ENCODE measurements around the gene GGNBP2. TPM values are rescaled to one million over a fixed set of nuclear protein-coding genes. Genes with fewer than 3 reads are reported as not detected.

Gene GGNBP2
- total RNA-seq, 1 donor from 2014 or later = 108 TPM

DNA sequence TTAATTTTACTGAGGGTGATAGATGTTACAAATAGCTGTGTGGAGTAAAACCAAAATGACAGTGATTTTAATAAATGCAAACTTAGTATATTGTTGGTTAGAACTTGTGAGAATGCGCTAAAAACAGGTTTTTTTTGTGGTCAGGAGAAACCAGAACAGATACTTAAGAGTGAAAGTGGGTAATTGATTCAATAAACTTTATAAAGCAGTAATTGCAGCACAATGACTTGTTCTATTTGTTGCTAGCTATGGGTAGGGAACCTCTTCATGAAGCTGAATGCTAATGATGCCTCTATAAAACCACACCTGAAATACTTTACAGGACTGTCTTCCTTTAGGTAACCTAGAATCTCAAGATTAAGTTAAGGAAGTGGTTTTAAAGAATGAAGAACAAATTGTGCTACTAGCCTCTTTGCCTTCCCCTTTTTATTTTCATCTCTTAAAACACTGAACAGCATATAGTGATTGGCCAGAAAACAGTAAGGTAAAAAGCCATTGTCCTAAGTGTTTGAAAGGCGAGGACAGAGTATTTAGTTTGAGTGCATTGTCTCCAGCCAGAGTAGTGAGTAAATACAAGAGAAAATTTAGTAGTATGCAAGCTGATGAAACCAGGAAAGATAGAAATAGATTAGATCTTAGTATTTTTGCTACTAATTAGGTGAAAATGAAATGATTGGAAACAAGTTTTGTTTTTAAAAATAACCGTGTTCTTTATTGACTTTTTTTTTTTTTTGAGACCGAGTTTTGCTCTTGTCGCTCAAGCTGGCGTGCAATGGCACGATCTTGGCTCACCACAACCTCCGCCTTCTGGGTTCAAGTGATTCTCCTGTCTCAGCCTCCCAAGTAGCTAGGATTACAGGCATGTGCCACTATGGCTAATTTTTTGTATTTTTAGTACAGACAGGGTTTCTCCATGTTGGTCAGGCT lies 6.0 kb downstream of the GGNBP2 start:
- intact Hi-C loops (cut with micrococcal nuclease) = no loop called here

DNA sequence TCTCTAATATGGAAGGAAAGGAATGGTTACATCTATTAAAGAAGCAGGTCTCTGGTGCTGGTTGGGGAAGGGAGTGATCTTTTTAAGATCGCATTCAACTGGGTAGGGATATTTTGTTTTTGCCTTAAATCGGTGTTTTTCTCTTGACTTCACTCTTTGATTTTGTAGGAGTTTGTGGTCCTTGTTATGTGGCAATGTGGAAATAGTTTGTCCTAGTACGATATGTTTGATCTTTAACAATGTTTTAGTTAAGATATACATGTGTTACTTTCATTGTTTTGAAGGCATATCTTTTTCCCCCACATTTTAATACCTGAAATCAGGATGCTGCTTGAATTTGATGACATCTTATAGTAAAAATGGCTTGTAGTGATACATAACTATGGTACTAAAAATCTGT lies 8.7 kb downstream of the GGNBP2 start:
- intact Hi-C loops (cut with micrococcal nuclease) = no loop called here

DNA sequence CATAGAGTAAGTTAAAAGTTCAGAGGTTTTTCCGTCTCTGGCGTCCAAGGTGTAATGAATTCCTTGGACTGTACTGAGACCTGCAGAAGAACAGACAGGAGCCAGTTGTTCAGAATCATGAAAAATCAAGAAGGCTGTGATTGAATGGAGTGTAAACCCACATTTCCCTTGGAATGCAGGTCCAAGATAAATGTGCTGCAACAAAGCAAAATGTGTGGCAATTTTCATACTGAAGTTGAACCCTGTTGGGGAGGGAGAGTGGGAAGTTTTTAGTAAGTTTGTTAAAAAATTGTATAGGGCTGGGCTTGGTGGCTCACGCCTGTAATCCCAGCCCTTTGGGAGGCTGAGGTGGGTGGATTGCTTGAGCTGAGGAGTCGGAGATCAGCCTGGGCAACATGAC lies 21.4 kb downstream of the GGNBP2 start:
- intact Hi-C loops (cut with micrococcal nuclease) = no loop called here

DNA sequence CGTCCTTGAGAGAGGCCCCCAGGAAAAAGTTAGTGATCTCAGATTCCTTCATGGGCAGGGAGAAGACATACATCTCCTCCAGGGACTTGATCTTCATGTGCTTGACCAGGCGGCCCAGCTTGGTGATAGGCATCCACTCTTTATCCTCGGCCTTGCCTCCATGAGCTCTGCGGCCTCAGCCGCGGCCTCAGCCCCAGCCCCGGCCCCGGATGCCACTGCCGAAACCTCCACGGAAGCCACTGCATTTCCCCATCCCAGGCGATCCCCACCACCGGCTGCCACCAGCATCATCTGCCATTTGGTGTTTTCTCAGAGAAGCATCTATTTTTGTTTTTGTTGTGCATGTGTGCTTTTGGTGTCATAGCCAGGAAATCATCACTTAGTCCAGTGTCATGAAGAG lies 30.3 kb downstream of the GGNBP2 start:
- intact Hi-C loops (cut with micrococcal nuclease) = no loop called here

- intact Hi-C loops (cut with micrococcal nuclease) = no loop called here
These were observed 32.1 kb downstream of the GGNBP2 start for GRCh38 chr17:36576793-36577192.

DNA sequence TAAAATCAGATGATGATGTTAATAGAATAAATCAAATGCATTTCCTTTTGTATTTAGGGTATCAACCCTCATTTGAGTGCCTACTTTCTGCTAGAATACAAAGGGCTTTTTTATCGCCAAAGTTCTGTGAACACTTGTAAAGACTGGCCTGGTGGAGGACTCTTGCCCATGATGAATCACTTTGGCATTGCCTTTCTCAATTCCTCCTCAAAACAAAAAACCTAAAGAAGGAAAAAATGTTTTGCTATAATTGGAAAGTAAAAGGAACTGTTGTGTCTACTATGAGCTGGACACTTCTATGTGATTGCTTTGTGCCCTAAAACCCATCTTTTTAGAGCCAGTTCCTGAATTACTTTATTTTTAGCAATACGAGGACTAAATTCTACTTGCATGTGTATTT lies 34.0 kb downstream of the GGNBP2 start:
- intact Hi-C loops (cut with micrococcal nuclease) = no loop called here

- intact Hi-C loops (cut with micrococcal nuclease) = no loop called here
These were observed 39.1 kb downstream of the GGNBP2 start for GRCh38 chr17:36583787-36584186.

DNA sequence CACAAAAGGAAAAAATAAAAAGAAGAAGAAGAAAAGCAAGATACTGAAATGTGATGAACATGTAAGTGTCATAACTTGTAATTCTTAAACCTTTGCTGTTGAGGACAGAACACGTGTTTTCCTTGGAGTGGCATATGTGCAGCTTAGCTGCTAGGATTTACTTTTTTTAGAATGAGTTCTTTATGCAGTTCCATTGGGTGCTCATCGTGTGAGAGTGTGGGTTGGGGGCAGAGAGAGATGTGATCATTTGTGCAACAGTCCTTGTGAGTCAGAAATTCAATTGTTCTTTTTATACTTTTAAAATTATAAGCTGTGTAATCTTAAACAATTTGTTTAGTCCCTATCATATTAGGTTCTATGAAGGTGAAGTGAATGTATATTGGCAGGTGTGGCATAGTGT lies 41.4 kb downstream of the GGNBP2 start:
- intact Hi-C loops (cut with micrococcal nuclease) = no loop called here

DNA sequence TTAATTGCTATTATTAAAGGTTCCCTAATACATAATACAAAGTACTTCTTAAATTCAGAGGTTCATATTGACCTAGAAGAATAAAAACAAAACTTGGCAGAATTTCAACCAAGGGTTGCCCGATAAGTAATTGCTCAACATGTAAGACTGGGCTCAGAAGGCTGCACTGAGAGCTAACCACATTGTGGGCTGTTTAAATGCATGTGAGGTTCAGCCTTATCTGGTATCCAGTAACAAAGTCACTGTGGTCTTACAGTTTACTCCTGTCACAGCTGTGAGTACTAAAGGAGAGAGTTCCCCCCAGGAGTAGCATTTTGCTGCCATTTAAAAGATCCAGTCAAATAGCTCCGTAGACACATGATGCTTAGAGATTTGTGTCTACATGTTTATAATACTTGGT lies 45.4 kb downstream of the GGNBP2 start:
- intact Hi-C loops (cut with micrococcal nuclease) = loop anchor here (2.0 kb wide), 2 partner anchors 45 to 55 kb away; partner anchors contain the start of genes GGNBP2, MYO19 and PIGW

- intact Hi-C loops (cut with micrococcal nuclease) = loop anchor here (1.0 to 2.0 kb wide), 3 partner anchors 10 to 57 kb away; partner anchors contain the start of genes GGNBP2, MRM1, MYO19 and PIGW
These were observed 47.0 kb downstream of the GGNBP2 start, which contains the start of gene DHRS11 for GRCh38 chr17:36591434-36592315. Gene DHRS11, plus strand, starts transcription at chr17:36591879. Its CDS starts 131 bp downstream, at chr17:36592010.

- intact Hi-C loops (cut with micrococcal nuclease) = no loop called here
These were observed 47.6 kb downstream of the GGNBP2 start for GRCh38 chr17:36592316-36592715.

- intact Hi-C loops (cut with micrococcal nuclease) = no loop called here
These were observed 48.1 kb downstream of the GGNBP2 start for GRCh38 chr17:36592716-36593321.

GRCh38 chr17:36593656-36594316 lies 49.1 kb downstream of the GGNBP2 start:
- intact Hi-C loops (cut with micrococcal nuclease) = no loop called here

DNA sequence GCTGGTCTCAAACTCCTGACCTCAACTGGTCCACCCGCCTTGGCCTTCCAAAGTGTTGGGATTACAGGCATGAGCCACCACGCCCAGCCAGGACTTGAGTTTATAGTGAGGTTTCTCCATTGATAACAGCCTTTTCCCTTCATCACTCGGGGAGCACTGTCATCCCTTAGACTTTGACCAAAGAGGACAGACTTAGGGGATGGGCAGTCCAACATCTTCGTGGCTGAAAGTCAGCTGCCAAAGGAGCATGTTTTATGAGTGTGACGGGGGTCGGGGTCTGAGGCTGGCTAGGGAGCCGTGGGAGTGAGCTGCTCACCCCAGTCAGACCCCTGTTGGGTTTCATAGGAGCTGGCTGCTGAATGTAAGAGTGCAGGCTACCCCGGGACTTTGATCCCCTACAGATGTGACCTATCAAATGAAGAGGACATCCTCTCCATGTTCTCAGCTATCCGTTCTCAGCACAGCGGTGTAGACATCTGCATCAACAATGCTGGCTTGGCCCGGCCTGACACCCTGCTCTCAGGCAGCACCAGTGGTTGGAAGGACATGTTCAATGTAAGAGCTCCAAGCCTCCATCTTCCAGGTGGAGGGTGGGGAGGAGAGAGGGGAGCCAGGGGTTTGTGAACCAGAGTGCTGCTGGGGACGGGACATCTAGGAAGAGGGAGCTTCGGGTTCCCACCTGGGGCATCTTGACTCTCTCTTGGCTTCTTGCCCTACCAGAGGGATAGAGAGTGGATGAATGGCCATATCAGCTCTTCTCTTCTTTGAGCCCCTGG lies 50.1 kb downstream of the GGNBP2 start:
- intact Hi-C loops (cut with micrococcal nuclease) = no loop called here

- intact Hi-C loops (cut with micrococcal nuclease) = no loop called here
These were observed 52.5 kb downstream of the GGNBP2 start for GRCh38 chr17:36597226-36597625.

- intact Hi-C loops (cut with micrococcal nuclease) = no loop called here
These were observed 53.4 kb downstream of the GGNBP2 start for GRCh38 chr17:36597866-36598777.

DNA sequence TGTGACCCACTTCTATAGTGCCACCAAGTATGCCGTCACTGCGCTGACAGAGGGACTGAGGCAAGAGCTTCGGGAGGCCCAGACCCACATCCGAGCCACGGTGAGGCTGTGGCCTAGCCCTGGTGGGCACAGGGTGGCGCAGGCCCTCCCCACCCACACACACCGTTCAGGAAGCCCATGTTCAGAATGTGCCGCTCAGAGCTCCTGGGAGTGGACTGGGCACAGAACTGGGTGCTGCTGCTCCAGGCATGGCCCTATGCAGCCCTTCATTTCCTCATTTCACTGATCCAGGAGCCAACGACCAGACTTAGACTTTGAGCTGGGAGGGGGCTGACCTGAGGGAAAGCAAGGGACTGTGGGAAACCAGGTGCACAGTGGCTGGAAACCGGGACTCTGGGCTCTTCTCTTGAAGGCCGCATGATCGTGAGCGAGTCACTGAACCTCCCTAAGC lies 54.3 kb downstream of the GGNBP2 start:
- intact Hi-C loops (cut with micrococcal nuclease) = no loop called here

- intact Hi-C loops (cut with micrococcal nuclease) = loop anchor here (2.0 to 5.0 kb wide), 5 partner anchors 55 to 1008 kb away; partner anchors contain the start of genes AATF, GGNBP2, SYNRG and ZNHIT3
These were observed 55.0 kb downstream of the GGNBP2 start for GRCh38 chr17:36599546-36600250.

Data from T-helper 1 cell treated with Interleukin-12 subunit alpha and Interleukin-12 subunit beta and Interleukin-4 antibody, amounts not matched to agents 30 ng/mL and 1 ng/mL, for 36 hours (primary cell).